Activated T-cell treated with anti-CD3 and anti-CD28 coated beads, Interleukin-2, amount 50 U/mL, for 4 hours (primary cell): ENCODE measurements around the gene TLK1. TPM values are rescaled to one million over a fixed set of nuclear protein-coding genes. Genes with fewer than 3 reads are reported as not detected.
A peak's percentile ranks its signal among the peaks of the same experiment; 100 is the strongest.

Experiments used
- ATAC-seq, 2 donors: fragments of 200-7000 bp; cut with Tn5 transposase; one replicate each; pipeline ENCODE4 v1.10.0; 2021
- DNase-seq: peaks from one replicate; pipeline ENCODE4 v3.0.0-alpha.2; 2020
- H3K27me3 Mint-ChIP-seq: one replicate; pipeline ENCODE4 v1.8.0; 2021; ENCODE audit warnings: low read depth, mixed read lengths
- H3K36me3 Mint-ChIP-seq: one replicate; pipeline ENCODE4 v1.8.0; 2022; ENCODE audit warnings: mixed read lengths; ENCODE audit not compliant: insufficient read depth
- H3K4me1 Mint-ChIP-seq: one replicate; pipeline ENCODE4 v1.8.0; 2021; ENCODE audit warnings: low read depth, mixed read lengths
- H3K4me3 Mint-ChIP-seq: one replicate; pipeline ENCODE4 v1.8.0; 2021; ENCODE audit warnings: mild to moderate bottlenecking, moderate library complexity, mixed read lengths
- H3K9me3 Mint-ChIP-seq: one replicate; pipeline ENCODE4 v1.8.0; 2021; ENCODE audit warnings: mixed read lengths
- total RNA-seq, 3 donors: library from RNA; stranded (reverse); gene quantifications; one replicate each; pipeline ENCODE4 v1.2.1, GENCODE V29; 2021

Gene TLK1
- total RNA-seq, 3 donors from 2014 or later = 78.3 to 81.1 (median 80.8) TPM

DNA sequence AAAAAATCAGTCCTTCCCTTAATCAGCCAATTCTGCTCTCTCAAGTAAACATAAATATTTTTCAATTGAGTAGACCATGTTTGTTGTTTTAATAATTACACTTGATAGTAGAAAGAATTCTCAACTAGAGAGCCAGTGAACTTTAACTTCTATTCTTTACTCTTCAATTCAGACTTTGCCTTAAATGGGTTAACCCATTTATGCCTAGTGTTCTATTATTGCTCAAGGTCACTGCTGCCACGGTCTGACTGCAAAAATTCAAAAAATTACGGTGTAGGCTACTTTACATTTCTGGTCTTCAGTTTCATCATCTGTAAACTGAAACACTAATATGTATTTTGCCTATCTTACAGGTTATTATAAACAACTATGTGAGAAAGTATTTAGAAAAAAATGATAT, 103.1 kb downstream of the TLK1 start:
- Mint-ChIP-seq H3K9me3 (no peaks in the 10 kb centered on the region), H3K36me3 (peaks cover 44% of the 10 kb centered on the region), H3K4me1 (peaks cover 5% of the 10 kb centered on the region), H3K27me3 (no peaks in the 10 kb centered on the region), H3K4me3 (no peak overlapping the region)
- ATAC-seq (no peak), DNase-seq (no peak)

DNA sequence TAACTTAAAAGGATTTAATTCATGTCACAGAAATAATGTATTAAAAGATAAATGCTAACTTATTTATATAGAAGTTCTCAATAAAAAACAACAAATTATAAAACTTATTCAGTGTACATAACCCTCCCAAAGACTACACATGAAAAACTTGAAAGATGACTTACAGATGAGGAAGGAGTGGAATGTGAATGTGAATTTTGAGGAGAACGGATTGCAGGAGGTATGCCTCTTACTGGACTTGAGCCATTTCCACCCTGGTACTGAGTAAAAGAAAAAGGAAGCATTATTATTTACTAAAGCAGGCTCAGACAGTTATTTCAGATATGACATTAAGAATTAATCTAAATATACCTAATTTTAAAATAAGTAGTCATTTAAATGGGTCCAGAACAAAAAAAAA, 104.4 kb downstream of the TLK1 start:
- Mint-ChIP-seq H3K9me3 (no peaks in the 10 kb centered on the region), H3K36me3 (peaks cover 53% of the 10 kb centered on the region), H3K4me1 (peaks cover 3% of the 10 kb centered on the region), H3K4me3 (no peak overlapping the region), H3K27me3 (no peaks in the 10 kb centered on the region)
- DNase-seq (no peak), ATAC-seq (no peak)

DNA sequence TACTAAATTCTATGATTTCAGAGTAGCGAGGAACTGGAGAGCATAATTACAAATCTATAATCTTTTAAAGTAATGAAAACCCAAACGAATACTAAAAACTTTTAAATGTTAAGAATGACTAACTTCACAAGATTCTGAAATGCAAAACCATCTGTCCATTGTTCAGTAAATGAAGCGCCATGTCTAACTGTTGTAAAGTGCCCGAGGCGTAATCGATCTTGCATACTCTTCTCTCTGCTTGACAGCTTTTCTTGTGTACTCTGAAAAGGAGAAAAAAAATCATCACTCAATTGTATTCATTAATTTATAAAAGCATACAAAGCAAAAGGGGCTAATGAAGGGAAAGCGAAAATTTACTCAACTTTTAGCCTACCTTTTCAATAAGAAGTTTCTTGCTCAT, 111.0 kb downstream of the TLK1 start:
- Mint-ChIP-seq H3K27me3 (no peaks in the 10 kb centered on the region), H3K4me1 (peaks cover 3% of the 10 kb centered on the region), H3K36me3 (peaks cover 58% of the 10 kb centered on the region), H3K9me3 (no peaks in the 10 kb centered on the region), H3K4me3 (no peak overlapping the region)
- DNase-seq (no peak), ATAC-seq (no peak)

DNA sequence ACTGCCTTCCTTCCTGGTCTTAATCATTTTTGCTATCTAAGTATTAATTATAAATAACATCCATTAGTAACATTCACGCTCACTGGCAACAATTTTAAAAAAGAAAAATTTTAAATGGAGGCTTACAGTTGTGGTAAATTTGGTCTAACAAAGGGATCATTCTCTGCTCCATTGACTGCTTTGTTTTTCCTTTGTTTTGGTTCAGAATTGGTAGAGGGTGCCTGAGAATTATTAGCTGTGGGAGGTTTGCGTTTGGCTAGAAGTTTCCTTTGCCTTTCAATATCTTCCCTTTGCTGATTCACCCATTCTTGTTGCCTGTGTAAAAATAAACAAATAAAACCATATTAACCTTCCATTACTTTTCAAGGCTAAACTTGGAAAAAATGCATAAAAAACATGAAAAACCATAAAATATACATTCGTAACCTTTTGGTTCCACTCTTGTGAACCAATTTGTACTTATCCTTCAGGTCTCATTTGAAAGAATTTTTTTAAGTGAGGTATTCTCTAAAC, 114.6 kb downstream of the TLK1 start:
- H3K9me3 Mint-ChIP-seq = no peaks in the 10 kb centered on the region
- peaks cover 29% of the 10 kb centered on the region for H3K4me1 Mint-ChIP-seq
- DNase-seq (no peak), ATAC-seq (no peak)
- no peaks in the 10 kb centered on the region for H3K27me3 Mint-ChIP-seq
- H3K4me3 Mint-ChIP-seq = no peak overlapping the region
- H3K36me3 Mint-ChIP-seq = peaks cover 63% of the 10 kb centered on the region

DNA sequence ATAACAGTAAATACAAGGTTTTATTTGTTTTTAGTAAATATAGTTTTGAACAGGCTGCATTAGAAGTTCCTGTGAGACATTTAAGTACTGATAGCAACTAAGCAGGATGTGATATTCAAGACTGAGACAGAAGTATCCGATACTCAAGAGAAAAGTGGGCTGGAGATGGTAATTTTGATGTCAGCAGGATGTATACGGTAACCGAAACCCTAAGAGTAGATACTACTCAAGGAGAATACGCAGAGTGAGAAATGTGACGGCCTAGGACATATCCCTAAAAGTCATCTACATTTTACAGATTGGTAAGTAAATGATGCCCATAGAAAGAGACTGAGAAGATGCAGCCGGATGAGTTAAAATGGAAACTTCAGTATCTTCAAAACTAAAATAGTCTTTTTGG, 116.3 kb downstream of the TLK1 start:
- DNase-seq (no peak), ATAC-seq (peak; percentile 53 to 59)
- Mint-ChIP-seq H3K9me3 (no peaks in the 10 kb centered on the region), H3K36me3 (peaks cover 55% of the 10 kb centered on the region), H3K27me3 (no peaks in the 10 kb centered on the region), H3K4me3 (no peak overlapping the region), H3K4me1 (peaks cover 29% of the 10 kb centered on the region)

DNA sequence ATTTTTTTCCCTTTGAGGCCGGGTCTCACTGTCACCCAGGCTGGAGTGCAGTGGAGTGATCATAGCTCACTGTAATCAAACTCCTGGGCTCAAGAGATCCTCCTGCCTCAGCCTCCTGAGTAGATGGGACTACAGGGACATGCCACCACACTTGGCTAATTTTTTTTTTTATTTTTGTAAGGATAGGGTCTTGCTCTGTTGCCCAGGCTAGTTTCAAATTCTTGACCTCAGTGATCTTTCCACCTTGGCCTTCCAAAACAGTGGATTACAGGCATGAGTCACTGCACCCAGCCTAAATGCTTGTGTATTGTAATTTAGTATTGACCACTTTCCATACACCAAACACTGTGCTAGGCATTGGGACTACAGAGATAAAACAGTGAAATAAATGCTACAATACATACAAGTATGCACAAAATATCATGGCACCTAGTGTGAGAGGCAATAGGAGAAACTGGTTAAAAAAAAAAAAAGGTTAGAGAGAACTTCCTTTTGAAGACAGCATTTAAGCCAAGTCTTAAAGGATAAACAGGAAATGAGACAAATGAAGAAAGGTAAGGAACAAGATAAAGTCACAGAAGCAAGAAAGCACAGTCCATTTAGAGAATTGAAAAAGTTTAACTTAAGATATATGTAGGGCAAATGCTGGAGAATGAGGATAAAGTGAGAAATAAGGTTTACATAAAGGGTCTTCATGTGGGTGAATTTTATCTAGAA, 118.3 kb downstream of the TLK1 start:
- Mint-ChIP-seq H3K36me3 (peaks cover 55% of the 10 kb centered on the region), H3K9me3 (no peaks in the 10 kb centered on the region), H3K27me3 (no peaks in the 10 kb centered on the region), H3K4me1 (peaks cover 29% of the 10 kb centered on the region), H3K4me3 (no peak overlapping the region)
- no peak for DNase-seq
- no peak for ATAC-seq

DNA sequence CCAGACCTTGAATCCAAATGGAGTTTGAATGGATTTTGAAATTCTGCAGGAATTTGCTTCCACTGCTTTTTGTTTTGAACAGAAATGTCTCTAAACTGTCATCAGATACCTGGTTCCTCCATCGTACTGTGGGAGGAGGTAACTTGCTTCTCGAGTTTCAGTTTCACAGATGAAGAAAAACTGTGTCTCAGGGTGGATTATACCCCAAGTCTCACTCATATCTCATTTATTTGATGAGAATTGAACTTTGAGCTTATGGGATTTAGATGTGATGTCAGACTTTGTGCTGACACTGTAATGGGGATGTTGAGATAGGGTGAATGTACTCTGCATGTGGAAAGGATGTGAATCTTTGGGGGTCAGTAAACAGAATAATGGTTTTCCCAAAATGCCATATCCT, 124.2 kb downstream of the TLK1 start:
- Mint-ChIP-seq H3K27me3 (no peaks in the 10 kb centered on the region), H3K36me3 (peaks cover 60% of the 10 kb centered on the region), H3K9me3 (peaks cover 5% of the 10 kb centered on the region), H3K4me3 (no peak overlapping the region), H3K4me1 (peaks cover 12% of the 10 kb centered on the region)
- DNase-seq = no peak
- no peak for ATAC-seq

DNA sequence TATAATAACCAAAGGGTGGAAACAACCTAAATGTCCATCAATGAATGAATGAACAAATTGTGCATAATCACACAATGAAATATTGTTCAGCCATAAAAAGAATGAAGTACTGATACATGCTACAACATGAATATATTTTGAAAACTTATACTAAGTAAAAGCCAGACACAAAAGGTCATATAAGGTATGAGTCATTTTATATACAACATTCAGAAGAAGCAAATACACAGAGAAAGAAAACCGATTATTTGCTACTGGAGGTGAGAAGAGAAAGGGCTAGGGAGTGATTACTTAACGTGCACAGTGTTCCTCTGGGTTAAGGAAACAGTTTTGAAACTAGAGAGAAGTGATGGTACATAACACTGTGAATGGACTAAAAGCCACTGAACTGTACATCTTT, 126.4 kb downstream of the TLK1 start:
- Mint-ChIP-seq H3K9me3 (peaks cover 5% of the 10 kb centered on the region), H3K27me3 (no peaks in the 10 kb centered on the region), H3K4me3 (no peak overlapping the region), H3K36me3 (peaks cover 62% of the 10 kb centered on the region), H3K4me1 (peaks cover 12% of the 10 kb centered on the region)
- ATAC-seq (no peak), DNase-seq (no peak)

DNA sequence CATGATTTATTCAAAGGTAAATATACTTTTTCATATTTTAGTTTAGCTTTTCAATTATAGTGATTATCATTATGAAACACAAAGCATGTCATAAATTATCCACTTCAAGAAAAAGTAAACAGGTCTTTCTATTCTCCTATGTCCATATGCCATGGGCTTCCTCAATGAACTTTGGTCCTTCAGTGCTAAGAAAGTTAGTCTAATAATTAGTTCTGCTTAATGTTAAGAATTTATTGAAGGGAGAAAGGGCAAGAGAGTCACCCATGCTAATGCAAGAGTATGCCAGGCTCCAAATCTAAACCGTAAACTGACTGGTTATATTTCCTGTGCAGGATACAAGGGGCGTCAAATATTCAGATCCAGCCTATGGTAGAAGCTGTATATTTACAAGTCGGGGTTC, 135.5 kb downstream of the TLK1 start:
- H3K4me3 Mint-ChIP-seq = no peak overlapping the region
- peaks cover 17% of the 10 kb centered on the region for H3K4me1 Mint-ChIP-seq
- DNase-seq (no peak), ATAC-seq (no peak)
- no peaks in the 10 kb centered on the region for H3K27me3 Mint-ChIP-seq
- no peaks in the 10 kb centered on the region for H3K9me3 Mint-ChIP-seq
- peaks cover 31% of the 10 kb centered on the region for H3K36me3 Mint-ChIP-seq

DNA sequence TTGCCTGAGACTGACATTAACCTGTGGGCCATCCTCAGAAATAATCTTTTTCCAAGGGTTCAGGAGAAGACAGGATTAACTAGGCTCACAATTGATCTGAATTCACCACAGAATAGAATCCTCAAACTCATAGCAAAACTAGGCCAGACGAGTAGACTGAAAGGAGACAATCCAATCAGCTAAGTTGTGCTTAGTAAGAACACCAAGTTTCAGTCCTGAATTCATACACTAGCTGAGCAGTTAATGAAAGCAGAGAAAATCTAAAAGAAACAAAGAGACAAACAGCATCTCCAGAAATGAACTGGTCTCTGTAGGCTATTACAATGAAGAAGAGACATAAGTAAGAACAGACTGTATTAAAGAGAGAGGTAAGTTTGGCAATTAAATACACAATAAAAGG, 142.2 kb downstream of the TLK1 start:
- peaks cover 35% of the 10 kb centered on the region for H3K36me3 Mint-ChIP-seq
- H3K27me3 Mint-ChIP-seq = no peaks in the 10 kb centered on the region
- H3K4me1 Mint-ChIP-seq = peaks cover 37% of the 10 kb centered on the region
- ATAC-seq (peak; percentile 93), DNase-seq (no peak)
- no peaks in the 10 kb centered on the region for H3K9me3 Mint-ChIP-seq
- H3K4me3 Mint-ChIP-seq = no peak overlapping the region

DNA sequence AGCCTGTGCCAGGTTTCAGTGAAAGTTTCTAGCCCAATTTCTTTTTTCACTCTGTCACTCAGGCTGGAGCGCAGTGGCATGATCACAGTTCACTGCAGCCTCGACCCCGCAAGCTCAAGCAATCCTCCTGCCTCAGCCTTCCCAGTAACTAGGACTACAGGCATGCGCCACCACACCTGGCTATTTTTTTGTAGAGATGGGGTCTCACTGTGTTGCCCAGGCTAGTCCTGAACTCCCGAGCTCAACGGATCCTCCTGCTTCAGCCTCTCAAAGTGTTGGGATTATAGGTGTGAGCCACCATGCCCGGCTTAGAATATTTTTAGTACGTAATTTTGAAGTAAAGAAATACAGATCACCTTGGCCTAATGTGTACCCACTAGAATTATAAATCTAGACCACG, 144.6 kb downstream of the TLK1 start:
- Mint-ChIP-seq H3K36me3 (peaks cover 30% of the 10 kb centered on the region), H3K27me3 (no peaks in the 10 kb centered on the region), H3K4me3 (no peak overlapping the region), H3K9me3 (no peaks in the 10 kb centered on the region), H3K4me1 (peaks cover 29% of the 10 kb centered on the region)
- DNase-seq (no peak), ATAC-seq (no peak)

DNA sequence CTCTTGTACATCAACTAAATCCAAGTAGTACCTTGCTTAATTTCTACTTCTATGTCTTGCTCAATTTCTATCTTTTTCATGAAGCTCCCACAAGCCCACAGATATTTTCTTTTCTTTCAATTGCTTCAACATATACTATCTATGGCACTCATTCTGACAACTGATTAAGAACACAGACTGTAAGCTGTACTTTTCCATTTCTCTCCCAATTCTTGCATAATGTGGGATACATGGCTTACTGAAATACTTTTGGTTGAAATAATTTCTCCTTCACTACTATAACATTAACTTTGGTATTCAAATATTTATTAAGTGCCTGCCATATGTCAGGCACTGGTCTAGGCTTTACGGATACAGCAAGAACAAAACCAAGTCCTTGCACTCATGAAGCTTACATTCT, 146.8 kb downstream of the TLK1 start:
- Mint-ChIP-seq H3K9me3 (no peaks in the 10 kb centered on the region), H3K27me3 (no peaks in the 10 kb centered on the region), H3K36me3 (peaks cover 35% of the 10 kb centered on the region), H3K4me3 (no peak overlapping the region), H3K4me1 (peaks cover 17% of the 10 kb centered on the region)
- DNase-seq (no peak), ATAC-seq (no peak)

DNA sequence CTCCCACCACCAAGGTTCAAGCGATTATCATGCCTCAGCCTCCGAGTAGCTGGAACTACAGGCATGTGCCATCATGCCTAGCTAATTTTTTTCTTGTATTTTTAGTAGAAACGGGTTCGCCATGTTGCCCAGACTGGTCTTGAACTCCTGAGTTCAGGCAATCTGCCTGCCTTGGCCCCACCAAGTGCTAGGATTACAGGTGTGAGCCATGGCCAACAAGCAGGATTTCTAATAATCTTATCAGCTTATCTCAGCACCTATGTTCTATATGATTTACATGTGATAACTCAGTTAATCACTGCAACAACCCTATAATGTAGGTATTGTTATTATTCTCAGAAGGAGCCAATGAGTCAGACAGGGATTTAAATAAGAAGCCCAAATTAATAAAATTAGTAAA, 151.3 kb downstream of the TLK1 start:
- H3K4me1 Mint-ChIP-seq = peaks cover 5% of the 10 kb centered on the region
- H3K36me3 Mint-ChIP-seq = peaks cover 47% of the 10 kb centered on the region
- ATAC-seq (no peak), DNase-seq (no peak)
- no peak overlapping the region for H3K4me3 Mint-ChIP-seq
- H3K27me3 Mint-ChIP-seq = no peaks in the 10 kb centered on the region
- no peaks in the 10 kb centered on the region for H3K9me3 Mint-ChIP-seq

DNA sequence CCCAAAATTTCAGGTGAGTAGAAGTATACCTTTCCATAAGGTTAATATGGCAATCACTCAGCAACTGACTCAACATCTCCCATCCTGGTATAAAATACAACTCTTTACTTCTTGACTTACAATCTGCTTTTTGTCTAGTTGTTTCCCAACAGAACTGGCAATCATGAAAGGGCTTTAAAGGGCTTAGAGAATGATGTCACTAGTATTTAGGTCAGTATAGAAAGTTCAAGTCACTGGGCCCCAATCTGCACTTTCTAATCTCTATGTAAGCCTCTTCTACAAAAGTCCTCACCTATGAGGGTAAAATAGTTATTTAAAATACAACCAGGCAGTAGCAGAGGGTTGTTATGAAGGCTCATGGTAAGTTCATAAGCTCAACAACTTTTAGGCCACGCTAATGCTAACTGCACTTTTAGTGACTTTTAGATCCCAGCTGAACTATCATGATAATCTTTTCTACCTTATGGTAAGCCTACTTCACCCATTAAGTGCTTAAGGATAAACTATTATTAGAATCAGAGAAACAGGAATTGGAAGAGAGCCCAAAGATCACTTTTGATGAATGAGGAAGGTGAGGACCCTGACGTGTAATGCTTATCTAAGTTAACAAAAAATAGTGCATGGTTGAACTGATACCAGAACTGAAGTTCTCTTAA, 152.0 kb downstream of the TLK1 start:
- H3K4me3 Mint-ChIP-seq = no peak overlapping the region
- H3K4me1 Mint-ChIP-seq = peaks cover 6% of the 10 kb centered on the region
- no peaks in the 10 kb centered on the region for H3K9me3 Mint-ChIP-seq
- H3K27me3 Mint-ChIP-seq = no peaks in the 10 kb centered on the region
- DNase-seq (no peak), ATAC-seq (no peak)
- peaks cover 46% of the 10 kb centered on the region for H3K36me3 Mint-ChIP-seq

DNA sequence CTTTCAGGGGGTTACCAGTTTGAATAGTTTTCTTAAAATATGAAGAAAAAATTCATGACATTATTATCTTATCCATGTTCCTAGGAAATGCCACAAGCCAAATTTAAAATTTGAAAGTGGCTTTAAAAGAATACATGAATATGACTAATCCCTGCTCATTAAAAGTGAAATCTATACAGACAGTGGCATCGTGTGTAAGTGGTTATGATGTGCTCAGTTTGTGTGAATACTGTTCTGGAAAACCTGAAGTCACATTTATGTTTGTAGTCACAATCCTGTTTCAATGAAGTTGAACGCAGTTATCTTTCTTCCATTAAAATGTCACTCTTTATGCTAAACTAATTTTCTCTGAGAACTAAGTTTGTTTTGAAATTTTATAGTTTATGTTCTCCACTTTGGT, 155.9 kb downstream of the TLK1 start:
- Mint-ChIP-seq H3K36me3 (peaks cover 49% of the 10 kb centered on the region), H3K4me3 (no peak overlapping the region), H3K4me1 (peaks cover 6% of the 10 kb centered on the region), H3K9me3 (no peaks in the 10 kb centered on the region), H3K27me3 (no peaks in the 10 kb centered on the region)
- ATAC-seq = peak in 1 of 2 donors; percentile 30
- DNase-seq = no peak
